Measurements from ENCODE around the gene VPS37B. TPM values are rescaled to one million over a fixed set of nuclear protein-coding genes. Genes with fewer than 3 reads are reported as not detected.
"Not testable (repeated sequence)": the region's sequence is repeated elsewhere in the genome, so short reads cannot be mapped to it uniquely, and the experiment has no call there.

The VPS37B gene
- 10 to 100 TPM; 26.4 to 33.1 (median 28.1) TPM for total RNA-seq (2021; fragmentation: NEBNext Ultra II Directional; extraction: Animal tissue kit (Norgen Biotek cat#: 25700))
- long read RNA-seq, transcript VPS37B-201 (4 exons, 3,028 nt): major isoform, 7 of 16 reads
- long read RNA-seq, partial matches to known transcripts: 0 of 16 reads
- long read RNA-seq, other reads (novel, unspliced or antisense): 9 of 16 reads

GRCh38 chr12:122895704-122896636, at the start of gene VPS37B:
Gene VPS37B (minus strand): TSS chr12:122896124. CDS start chr12:122896062, 62 bp downstream.
- TF ChIP-seq CTCF (IDR thresholded peaks at IDR 0.05): no peak
- peaks cover 6% of the 10 kb centered on the region for H3K36me3 Mint-ChIP-seq (ENCODE audit: low read depth)
- peaks cover 4% of the 10 kb centered on the region for H3K27me3 Mint-ChIP-seq (ENCODE audit: insufficient read depth)
- peak; percentile 80 for DNase-seq
- H3K27ac Mint-ChIP-seq: peak within 1 kb of the TSS; percentile 92
- peak within 1 kb of the TSS; percentile 96 for H3K4me3 Mint-ChIP-seq
- peaks cover 68% of the 10 kb centered on the region for H3K4me1 Mint-ChIP-seq (ENCODE audit: low read depth)
- H3K9me3 Mint-ChIP-seq: peaks cover 6% of the 10 kb centered on the region

- TF ChIP-seq CTCF (IDR thresholded peaks at IDR 0.05): no peak
- H3K36me3 Mint-ChIP-seq (ENCODE audit: low read depth): peaks cover 7% of the 10 kb centered on the region; the same call in 1 of the 2 replicates
- no peaks in the 10 kb centered on the region; the same call in 1 of the 2 replicates for H3K27me3 Mint-ChIP-seq (ENCODE audit: insufficient read depth)
- DNase-seq: peak; percentile 5
- peaks cover 62% of the 10 kb centered on the region for H3K4me1 Mint-ChIP-seq (ENCODE audit: low read depth)
- no peak overlapping the region for H3K4me3 Mint-ChIP-seq
- H3K9me3 Mint-ChIP-seq: no peaks in the 10 kb centered on the region
- peak overlapping the region; percentile 46 for H3K27ac Mint-ChIP-seq
Measured at GRCh38 chr12:122944605-122945592, 49.0 kb upstream of the VPS37B start.

GRCh38 chr12:122943196-122943595, 47.3 kb upstream of the VPS37B start:
- Mint-ChIP-seq H3K27ac (peak overlapping the region; percentile 41; the same call in 1 of the 2 replicates), H3K36me3 (ENCODE audit: low read depth) (peaks cover 8% of the 10 kb centered on the region), H3K4me1 (ENCODE audit: low read depth) (peaks cover 60% of the 10 kb centered on the region), H3K9me3 (no peaks in the 10 kb centered on the region), H3K4me3 (no peak overlapping the region), H3K27me3 (ENCODE audit: insufficient read depth) (no peaks in the 10 kb centered on the region)
- no peak for TF ChIP-seq CTCF (IDR thresholded peaks at IDR 0.05)
- DNase-seq: no peak

- DNase-seq: peak; percentile 5
- TF ChIP-seq CTCF (IDR thresholded peaks at IDR 0.05): no peak
- no peak overlapping the region for H3K27ac Mint-ChIP-seq
- peaks cover 10% of the 10 kb centered on the region for H3K36me3 Mint-ChIP-seq (ENCODE audit: low read depth)
- H3K9me3 Mint-ChIP-seq: no peaks in the 10 kb centered on the region
- no peaks in the 10 kb centered on the region for H3K27me3 Mint-ChIP-seq (ENCODE audit: insufficient read depth)
- no peak overlapping the region for H3K4me3 Mint-ChIP-seq
- peaks cover 56% of the 10 kb centered on the region for H3K4me1 Mint-ChIP-seq (ENCODE audit: low read depth)
Measured at GRCh38 chr12:122942637-122943036, 46.7 kb upstream of the VPS37B start.

GRCh38 chr12:122941351-122941750, 45.4 kb upstream of the VPS37B start:
- H3K9me3 Mint-ChIP-seq; H3K27ac Mint-ChIP-seq; H3K4me3 Mint-ChIP-seq; H3K27me3 Mint-ChIP-seq (ENCODE audit: insufficient read depth): not testable (repeated sequence)
- DNase-seq: peak; percentile 19
- peaks cover 13% of the 10 kb centered on the region for H3K36me3 Mint-ChIP-seq (ENCODE audit: low read depth)
- H3K4me1 Mint-ChIP-seq (ENCODE audit: low read depth): peaks cover 44% of the 10 kb centered on the region
